Keratinocyte (primary cell): ENCODE measurements around the gene INSR. TPM values are rescaled to one million over a fixed set of nuclear protein-coding genes. Genes with fewer than 3 reads are reported as not detected.
A peak's percentile ranks its signal among the peaks of the same experiment; 100 is the strongest.

Experiments
- DNase-seq: peaks from one replicate; pipeline ENCODE4 v3.0.0-alpha.2; 2011; ENCODE audit warnings: low read depth, missing footprints, low spot score
- FAIRE-seq: peaks from 2 replicates; lab custom pipeline; 2011; peaks lifted over from hg19 to GRCh38; lab: Jason Lieb, UNC
- H2AFZ ChIP-seq: 2 replicates; pipeline ENCODE4 v1.6.0; 2012; ENCODE audit warnings: low read length, control low read depth, inconsistent platforms; ENCODE audit not compliant: control insufficient read depth
- H3K27ac ChIP-seq: 2 replicates; pipeline ENCODE4 v1.5.1; 2011; ENCODE audit warnings: low read length; ENCODE audit not compliant: control insufficient read depth, insufficient read depth
- H3K27me3 ChIP-seq: 3 replicates; pipeline ENCODE4 v1.6.0; 2011; ENCODE audit warnings: low read length; ENCODE audit not compliant: control insufficient read depth, insufficient read depth; ENCODE audit errors: extremely low read depth
- H3K36me3 ChIP-seq, 2 experiments: 2 replicates in 1 of 2; 3 replicates in 1 of 2; pipeline ENCODE4 v1.5.1; 2011; ENCODE audit warnings: low read length in 2 of 2, mild to moderate bottlenecking in 1 of 2; ENCODE audit not compliant: control insufficient read depth in 2 of 2, insufficient read depth in 2 of 2; ENCODE audit errors: extremely low read depth in 1 of 2
- H3K4me1 ChIP-seq: 3 replicates; pipeline ENCODE4 v1.5.1; 2011; ENCODE audit warnings: low read length; ENCODE audit not compliant: control insufficient read depth, insufficient read depth; ENCODE audit errors: extremely low read depth
- H3K4me2 ChIP-seq: 3 replicates; pipeline ENCODE4 v1.6.0; 2011; ENCODE audit warnings: low read depth, low read length; ENCODE audit not compliant: control insufficient read depth, insufficient read depth; ENCODE audit errors: extremely low read depth
- H3K4me3 ChIP-seq, 3 experiments: fragments of 200-600 bp in 1 of 3; sonication (generic) in 1 of 3; 2 replicates in 2 of 3; 3 replicates in 1 of 3; pipeline ENCODE4 v1.5.1; 2011 to 2016; ENCODE audit warnings: low read length in 3 of 3, mild to moderate bottlenecking in 3 of 3, control low read depth in 2 of 3, inconsistent platforms in 1 of 3, low read depth in 1 of 3, mixed read lengths in 1 of 3, mixed run types in 1 of 3, moderate library complexity in 1 of 3; ENCODE audit not compliant: control insufficient read depth in 2 of 3, insufficient read depth in 2 of 3; ENCODE audit errors: extremely low read depth in 1 of 3
- H3K79me2 ChIP-seq: 2 replicates; pipeline ENCODE4 v1.6.0; 2012; ENCODE audit warnings: low read length; ENCODE audit not compliant: control insufficient read depth, insufficient read depth
- H3K9ac ChIP-seq: 3 replicates; pipeline ENCODE4 v1.6.0; 2011; ENCODE audit warnings: low read length; ENCODE audit not compliant: control insufficient read depth, insufficient read depth; ENCODE audit errors: extremely low read depth
- H3K9me1 ChIP-seq: 3 replicates; pipeline ENCODE4 v1.6.0; 2011; ENCODE audit warnings: low read length; ENCODE audit not compliant: control insufficient read depth, insufficient read depth; ENCODE audit errors: extremely low read depth
- H3K9me3 ChIP-seq: 2 replicates; pipeline ENCODE4 v1.5.1; 2012; ENCODE audit warnings: low read depth, low read length; ENCODE audit not compliant: control insufficient read depth
- H4K20me1 ChIP-seq: 3 replicates; pipeline ENCODE4 v1.6.0; 2011; ENCODE audit warnings: low read length; ENCODE audit not compliant: control insufficient read depth, insufficient read depth; ENCODE audit errors: extremely low read depth
- CTCF ChIP-seq, 3 experiments: IDR thresholded peaks in 1 of 3; conservative IDR thresholded peaks in 1 of 3; optimal IDR thresholded peaks in 1 of 3; 2 replicates in 2 of 3; 3 replicates in 1 of 3; pipeline versions ENCODE3 to v1.5.1; 2011; ENCODE audit warnings: low read length in 3 of 3, mild to moderate bottlenecking in 3 of 3, moderate library complexity in 2 of 3, control low read depth in 1 of 3, inconsistent platforms in 1 of 3; ENCODE audit not compliant: insufficient read depth in 2 of 3; ENCODE audit errors: extremely low read depth in 1 of 3
- EZH2 ChIP-seq: IDR thresholded peaks from one replicate; pipeline ENCODE4 v1.6.1; 2012; ENCODE audit warnings: inconsistent platforms, mild to moderate bottlenecking, low read length, moderate library complexity
- dilution Hi-C: fragments of 300-500 bp; cut with MboI; formaldehyde crosslinking; loops from one replicate; pipeline ENCODE4 v1.7.0; 2020; ENCODE audit warnings: low sequenced_read_pairs; ENCODE audit not compliant: extremely low pct_ligation_motif_present
- polyA plus RNA-seq, 5 experiments: library from polyadenylated mRNA; depleted of rRNA in 3 of 5; stranded (reverse) in 3 of 5; stranded (forward) in 1 of 5; unstranded in 1 of 5; fragments of >200 nt; gene quantifications; 1 replicate in 1 of 5; 2 replicates in 3 of 5; 3 replicates in 1 of 5; pipeline versions ENCODE4 v1.2.1 to v1.2.3, GENCODE V29; 2011 to 2012; ENCODE audit warnings: missing spikeins in 2 of 5, low read depth in 1 of 5, low replicate concordance in 1 of 5

INSR gene
- polyA plus RNA-seq, 1 donor (not counting 4 experiments of a cell fraction or from before 2014, with no cell fraction given): 1.2 TPM

- Histone ChIP-seq H3K36me3 (no peaks in the 10 kb centered on the region), H3K9me1 (no peaks in the 10 kb centered on the region), H3K27me3 (no peaks in the 10 kb centered on the region), H3K4me1 (no peaks in the 10 kb centered on the region), H3K27ac (no peak overlapping the region), H4K20me1 (no peaks in the 10 kb centered on the region), H2AFZ (no peak overlapping the region), H3K9ac (no peak overlapping the region), H3K4me2 (no peak overlapping the region), H3K4me3 (no peak overlapping the region), H3K79me2 (no peaks in the 10 kb centered on the region), H3K9me3 (no peaks in the 10 kb centered on the region)
- TF ChIP-seq CTCF (optimal IDR thresholded peaks at IDR 0.05 in 1 of 3, IDR thresholded peaks at IDR 0.05 in 1 of 3, conservative IDR thresholded peaks at IDR 0.05 in 1 of 3; ENCODE audit: extremely low read depth in 1 of 3, insufficient read depth in 2 of 3, low read length in 3 of 3) (no peak), EZH2 (no peak)
- dilution Hi-C loops: no loop called here
- FAIRE-seq: no peak
- no peak for DNase-seq
Observed at GRCh38 chr19:7327802-7328201, 33.6 kb upstream of the INSR start.

- DNase-seq (peak; percentile 2), FAIRE-seq (no peak)
- H3K27ac ChIP-seq: no peak overlapping the region
- H3K79me2 ChIP-seq: no peaks in the 10 kb centered on the region
- H3K4me3 ChIP-seq: no peak overlapping the region
- no peaks in the 10 kb centered on the region for H3K9me3 ChIP-seq
- H4K20me1 ChIP-seq: no peaks in the 10 kb centered on the region
- H3K9me1 ChIP-seq: no peaks in the 10 kb centered on the region
- peak; percentile 39 to 57 (median 52) for TF ChIP-seq CTCF (optimal IDR thresholded peaks at IDR 0.05 in 1 of 3, IDR thresholded peaks at IDR 0.05 in 1 of 3, conservative IDR thresholded peaks at IDR 0.05 in 1 of 3; ENCODE audit: extremely low read depth in 1 of 3, insufficient read depth in 2 of 3, low read length in 3 of 3)
- no peak for TF ChIP-seq EZH2
- no peak overlapping the region for H2AFZ ChIP-seq
- no peaks in the 10 kb centered on the region for H3K4me1 ChIP-seq
- no peak overlapping the region for H3K4me2 ChIP-seq
- no peaks in the 10 kb centered on the region for H3K27me3 ChIP-seq
- dilution Hi-C loops: no loop called here
- H3K9ac ChIP-seq: no peak overlapping the region
- no peaks in the 10 kb centered on the region for H3K36me3 ChIP-seq
Observed at GRCh38 chr19:7326105-7326877, 32.1 kb upstream of the INSR start.
